HEK293T (cell line): Measurements from ENCODE around the gene TM4SF1.

ENCODE experiments used
- CTCF ChIA-PET: fragments of 350-600 bp; formaldehyde crosslinking; extraction: SDS; loops from one replicate; lab custom pipeline; 2021; ENCODE audit warnings: antibody characterized with exemption, inconsistent platforms; lab: Yijun Ruan, JAX
- POLR2A ChIA-PET: fragments of 350-600 bp; formaldehyde crosslinking; extraction: SDS; loops from one replicate; lab custom pipeline; 2020; ENCODE audit warnings: antibody characterized with exemption, inconsistent platforms; lab: Yijun Ruan, JAX
- DNase-seq: peaks from one replicate; pipeline ENCODE4 v3.0.0; 2012; ENCODE audit warnings: mixed read lengths; ENCODE audit errors: extremely low spot score
- ARNT ChIP-seq: fragments of 450-650 bp; IDR thresholded peaks from 2 replicates; pipeline ENCODE4 v1.6.1; 2017; ENCODE audit warnings: mild to moderate bottlenecking
- BHLHE40 ChIP-seq: fragments of 450-650 bp; IDR thresholded peaks from 2 replicates; pipeline ENCODE4 v1.6.1; 2016; ENCODE audit warnings: mild to moderate bottlenecking, moderate library complexity, borderline replicate concordance
- CTBP1 ChIP-seq: fragments of 450-650 bp; IDR thresholded peaks from 2 replicates; pipeline ENCODE4 v1.6.1; 2016; ENCODE audit warnings: borderline replicate concordance
- ELF4 ChIP-seq: fragments of 450-650 bp; IDR thresholded peaks from 2 replicates; pipeline ENCODE4 v1.6.1; 2017; ENCODE audit warnings: antibody characterized with exemption
- FOXA1 ChIP-seq: fragments of 450-650 bp; IDR thresholded peaks from 2 replicates; pipeline ENCODE4 v1.6.1; 2016; ENCODE audit warnings: mild to moderate bottlenecking
- FOXK2 ChIP-seq: fragments of 450-650 bp; IDR thresholded peaks from 2 replicates; pipeline ENCODE4 v1.6.1; 2016; ENCODE audit warnings: mild to moderate bottlenecking
- FOXM1 ChIP-seq: fragments of 450-650 bp; IDR thresholded peaks from 2 replicates; pipeline ENCODE4 v1.6.1; 2017; ENCODE audit warnings: mild to moderate bottlenecking, borderline replicate concordance
- HDGF ChIP-seq: fragments of 450-650 bp; IDR thresholded peaks from 2 replicates; pipeline ENCODE4 v1.6.1; 2017; ENCODE audit warnings: antibody characterized with exemption, borderline replicate concordance
- L3MBTL2 ChIP-seq: fragments of 450-650 bp; conservative IDR thresholded peaks from 2 replicates; pipeline ENCODE4 v1.6.1; 2016; ENCODE audit warnings: mild to moderate bottlenecking
- LEF1 ChIP-seq: fragments of 450-650 bp; IDR thresholded peaks from 2 replicates; pipeline ENCODE4 v1.6.1; 2017; ENCODE audit warnings: mild to moderate bottlenecking, borderline replicate concordance
- NFRKB ChIP-seq: fragments of 450-650 bp; IDR thresholded peaks from 2 replicates; pipeline ENCODE4 v1.6.1; 2016; ENCODE audit warnings: mild to moderate bottlenecking, moderate library complexity
- PKNOX1 ChIP-seq: fragments of 450-650 bp; IDR thresholded peaks from 2 replicates; pipeline ENCODE4 v1.6.1; 2016
- SP1 ChIP-seq: fragments of 450-650 bp; IDR thresholded peaks from 2 replicates; pipeline ENCODE4 v1.6.1; 2017
- SUZ12 ChIP-seq: fragments of 450-650 bp; IDR thresholded peaks from 2 replicates; pipeline ENCODE4 v1.6.1; 2016; ENCODE audit warnings: mild to moderate bottlenecking
- TARDBP ChIP-seq: fragments of 450-650 bp; IDR thresholded peaks from 2 replicates; pipeline ENCODE4 v1.6.1; 2016
- ZNF384 ChIP-seq: fragments of 450-650 bp; IDR thresholded peaks from 2 replicates; pipeline ENCODE4 v1.6.1; 2016

The TM4SF1 gene

GRCh38 chr3:149333176-149333859 lies 44.1 kb downstream of the TM4SF1 start, which contains the start of gene TM4SF18:
Gene TM4SF18, minus strand, starts transcription at chr3:149333636. Its CDS starts 254 bp downstream, at chr3:149333382.
- TF ChIP-seq FOXA1 (no peak), SUZ12 (no peak), ARNT (no peak), FOXK2 (no peak), CTBP1 (no peak), TARDBP (no peak)
- POLR2A ChIA-PET = no interaction called here
- CTCF ChIA-PET = no interaction called here
- DNase-seq = no peak

- ChIA-PET CTCF (no interaction called here), POLR2A (no interaction called here)
- TF ChIP-seq FOXA1 = no peak
- no peak for TF ChIP-seq ZNF384
- no peak for TF ChIP-seq NFRKB
- no peak for TF ChIP-seq PKNOX1
- no peak for TF ChIP-seq CTBP1
- TF ChIP-seq BHLHE40 = no peak
- TF ChIP-seq TARDBP = no peak
- DNase-seq = no peak
Observed at GRCh38 chr3:149332771-149333170, 44.7 kb downstream of the TM4SF1 start.

- no peak for DNase-seq
- CTCF ChIA-PET = interaction anchor here (0.6 kb wide), 1 partner anchor 148 kb away, joined by 4 read pairs; no protein-coding TSS in a partner anchor
- TF ChIP-seq SP1 (no peak), SUZ12 (no peak), NFRKB (no peak), L3MBTL2 (no peak), FOXM1 (no peak), HDGF (no peak), FOXK2 (no peak), CTBP1 (no peak), ELF4 (no peak), ARNT (no peak), LEF1 (no peak)
- POLR2A ChIA-PET = no interaction called here
Observed at GRCh38 chr3:149332227-149332765, 45.2 kb downstream of the TM4SF1 start.

GRCh38 chr3:149331396-149331795 lies 46.1 kb downstream of the TM4SF1 start:
- TF ChIP-seq FOXA1 (no peak), ZNF384 (no peak), HDGF (no peak), FOXM1 (no peak), SP1 (no peak), L3MBTL2 (no peak)
- no peak for DNase-seq
- ChIA-PET CTCF (no interaction called here), POLR2A (no interaction called here)

- POLR2A ChIA-PET = no interaction called here
- CTCF ChIA-PET = no interaction called here
- DNase-seq = no peak
- TF ChIP-seq FOXA1 (no peak), SP1 (no peak), ARNT (no peak), BHLHE40 (no peak), ELF4 (no peak), HDGF (no peak), NFRKB (no peak), FOXK2 (no peak), L3MBTL2 (no peak), ZNF384 (no peak), LEF1 (no peak), SUZ12 (no peak)
Observed at GRCh38 chr3:149330609-149331331, 46.7 kb downstream of the TM4SF1 start.

- no peak for DNase-seq
- no peak for TF ChIP-seq SP1
- no peak for TF ChIP-seq ZNF384
- no peak for TF ChIP-seq ELF4
- TF ChIP-seq FOXM1 = no peak
- TF ChIP-seq BHLHE40 = no peak
- TF ChIP-seq LEF1 = no peak
- no peak for TF ChIP-seq L3MBTL2
- no peak for TF ChIP-seq TARDBP
- TF ChIP-seq PKNOX1 = no peak
- TF ChIP-seq NFRKB = no peak
- TF ChIP-seq ARNT = no peak
- TF ChIP-seq CTBP1 = no peak
- TF ChIP-seq FOXA1 = no peak
- TF ChIP-seq HDGF = no peak
- no peak for TF ChIP-seq SUZ12
- ChIA-PET POLR2A (no interaction called here), CTCF (interaction anchor here (0.9 kb wide), 1 partner anchor 61 kb away, joined by 3 read pairs; no protein-coding TSS in a partner anchor)
Observed at GRCh38 chr3:149327156-149327555, 50.3 kb downstream of the TM4SF1 start.

- ChIA-PET CTCF (no interaction called here), POLR2A (no interaction called here)
- DNase-seq = no peak
- no peak for TF ChIP-seq ZNF384
Observed at GRCh38 chr3:149325581-149325980, 51.9 kb downstream of the TM4SF1 start.
